Stimulated activated CD4-positive, alpha-beta T cell treated with anti-CD3 and anti-CD28 coated beads, Interleukin-1b, Interleukin-23, amount 100 ng/mL, for 48 hours (primary cell): ENCODE results near the gene TCFL5.

Source experiments
- DNase-seq: peaks from one replicate; pipeline ENCODE4 v3.0.0-alpha.2; 2020

The TCFL5 gene

GRCh38 chr20:62808211-62808865 lies 53.3 kb downstream of the TCFL5 start:
- peak; percentile 69 for DNase-seq

GRCh38 chr20:62807444-62808210 lies 54.0 kb downstream of the TCFL5 start:
- no peak for DNase-seq

GRCh38 chr20:62806383-62807050 lies 55.1 kb downstream of the TCFL5 start:
- no peak for DNase-seq

- DNase-seq, result no peak
Measured at GRCh38 chr20:62805711-62806382, 55.8 kb downstream of the TCFL5 start.

GRCh38 chr20:62805155-62805710 lies 56.4 kb downstream of the TCFL5 start:
- DNase-seq, result no peak

GRCh38 chr20:62804627-62805154 lies 56.9 kb downstream of the TCFL5 start, which contains the start of gene OGFR:
Gene OGFR (plus strand): TSS chr20:62804835. CDS start chr20:62804860, 25 bp downstream.
- peak; percentile 57 for DNase-seq

GRCh38 chr20:62804021-62804626 lies 57.5 kb downstream of the TCFL5 start:
- no peak for DNase-seq

- no peak for DNase-seq
Measured at GRCh38 chr20:62802026-62802712, 59.5 kb downstream of the TCFL5 start.

GRCh38 chr20:62801284-62802010 lies 60.2 kb downstream of the TCFL5 start:
- no peak for DNase-seq

- no peak for DNase-seq
Measured at GRCh38 chr20:62800314-62801259, 61.0 kb downstream of the TCFL5 start.

GRCh38 chr20:62799873-62800272 lies 61.7 kb downstream of the TCFL5 start:
- DNase-seq, result no peak

GRCh38 chr20:62799459-62799858 lies 62.2 kb downstream of the TCFL5 start:
- DNase-seq, result no peak

GRCh38 chr20:62799036-62799435 lies 62.6 kb downstream of the TCFL5 start:
- DNase-seq, result no peak

GRCh38 chr20:62797671-62798532 lies 63.7 kb downstream of the TCFL5 start:
- DNase-seq, result no peak

GRCh38 chr20:62796699-62797491 lies 64.7 kb downstream of the TCFL5 start:
- no peak for DNase-seq

GRCh38 chr20:62795023-62795761 lies 66.4 kb downstream of the TCFL5 start:
- DNase-seq, result peak; percentile 74
